Activated T-cell treated with anti-CD3 and anti-CD28 coated beads, Interleukin-2, amount 50 U/mL, for 4 hours (primary cell): Measurements from ENCODE around the gene NDUFB8. TPM values are rescaled to one million over a fixed set of nuclear protein-coding genes. Genes with fewer than 3 reads are reported as not detected.

Source experiments
- ATAC-seq, 2 donors: fragments of 200-7000 bp; cut with Tn5 transposase; one replicate each; pipeline ENCODE4 v1.10.0; 2021
- DNase-seq: peaks from one replicate; pipeline ENCODE4 v3.0.0-alpha.2; 2020
- H3K27me3 Mint-ChIP-seq: one replicate; pipeline ENCODE4 v1.8.0; 2021; ENCODE audit warnings: low read depth, mixed read lengths
- H3K36me3 Mint-ChIP-seq: one replicate; pipeline ENCODE4 v1.8.0; 2022; ENCODE audit warnings: mixed read lengths; ENCODE audit not compliant: insufficient read depth
- H3K4me1 Mint-ChIP-seq: one replicate; pipeline ENCODE4 v1.8.0; 2021; ENCODE audit warnings: low read depth, mixed read lengths
- H3K4me3 Mint-ChIP-seq: one replicate; pipeline ENCODE4 v1.8.0; 2021; ENCODE audit warnings: mild to moderate bottlenecking, moderate library complexity, mixed read lengths
- H3K9me3 Mint-ChIP-seq: one replicate; pipeline ENCODE4 v1.8.0; 2021; ENCODE audit warnings: mixed read lengths
- total RNA-seq, 3 donors: library from RNA; stranded (reverse); gene quantifications; one replicate each; pipeline ENCODE4 v1.2.1, GENCODE V29; 2021

Gene NDUFB8
- total RNA-seq, 3 donors from 2014 or later, result 261 to 286 (median 280) TPM

GRCh38 chr10:100561005-100561404, 31.3 kb upstream of the NDUFB8 start:
- Mint-ChIP-seq H3K4me3 (no peak overlapping the region), H3K36me3 (peaks cover 10% of the 10 kb centered on the region), H3K4me1 (peaks cover 14% of the 10 kb centered on the region), H3K9me3 (no peaks in the 10 kb centered on the region), H3K27me3 (peaks cover 32% of the 10 kb centered on the region)
- DNase-seq (no peak), ATAC-seq (no peak)

GRCh38 chr10:100560248-100560647, 30.6 kb upstream of the NDUFB8 start:
- H3K4me1 Mint-ChIP-seq, result peaks cover 14% of the 10 kb centered on the region
- peaks cover 29% of the 10 kb centered on the region for H3K27me3 Mint-ChIP-seq
- DNase-seq (no peak), ATAC-seq (no peak)
- no peak overlapping the region for H3K4me3 Mint-ChIP-seq
- peaks cover 14% of the 10 kb centered on the region for H3K36me3 Mint-ChIP-seq
- H3K9me3 Mint-ChIP-seq, result no peaks in the 10 kb centered on the region

GRCh38 chr10:100554902-100555301, 25.2 kb upstream of the NDUFB8 start:
- Mint-ChIP-seq H3K36me3 (peaks cover 25% of the 10 kb centered on the region), H3K4me1 (no peaks in the 10 kb centered on the region), H3K27me3 (no peaks in the 10 kb centered on the region), H3K9me3 (no peaks in the 10 kb centered on the region), H3K4me3 (no peak overlapping the region)
- no peak for ATAC-seq
- no peak for DNase-seq

GRCh38 chr10:100553929-100554328, 24.3 kb upstream of the NDUFB8 start:
- Mint-ChIP-seq H3K4me1 (no peaks in the 10 kb centered on the region), H3K4me3 (no peak overlapping the region), H3K36me3 (peaks cover 33% of the 10 kb centered on the region), H3K27me3 (no peaks in the 10 kb centered on the region), H3K9me3 (no peaks in the 10 kb centered on the region)
- no peak for ATAC-seq
- no peak for DNase-seq

GRCh38 chr10:100551738-100552137, 22.1 kb upstream of the NDUFB8 start:
- no peak for DNase-seq
- ATAC-seq, result no peak
- H3K36me3 Mint-ChIP-seq, result peaks cover 38% of the 10 kb centered on the region

GRCh38 chr10:100551196-100551595, 21.5 kb upstream of the NDUFB8 start:
- H3K4me3 Mint-ChIP-seq, result no peak overlapping the region
- ATAC-seq, result no peak
- H3K9me3 Mint-ChIP-seq, result no peaks in the 10 kb centered on the region
- no peaks in the 10 kb centered on the region for H3K4me1 Mint-ChIP-seq
- no peaks in the 10 kb centered on the region for H3K27me3 Mint-ChIP-seq
- H3K36me3 Mint-ChIP-seq, result peaks cover 39% of the 10 kb centered on the region
- DNase-seq, result no peak

More at GRCh38 chr10:100551738-100552137, 22.1 kb upstream of the NDUFB8 start:
- Mint-ChIP-seq H3K9me3 (no peaks in the 10 kb centered on the region), H3K4me3 (no peak overlapping the region), H3K4me1 (no peaks in the 10 kb centered on the region), H3K27me3 (no peaks in the 10 kb centered on the region)

- ATAC-seq (no peak), DNase-seq (no peak)
- no peaks in the 10 kb centered on the region for H3K27me3 Mint-ChIP-seq
- no peak overlapping the region for H3K4me3 Mint-ChIP-seq
- no peaks in the 10 kb centered on the region for H3K9me3 Mint-ChIP-seq
- H3K4me1 Mint-ChIP-seq, result no peaks in the 10 kb centered on the region
- peaks cover 53% of the 10 kb centered on the region for H3K36me3 Mint-ChIP-seq
Measured at GRCh38 chr10:100544950-100545349, 15.3 kb upstream of the NDUFB8 start.

GRCh38 chr10:100537475-100537874, 7.8 kb upstream of the NDUFB8 start:
- no peaks in the 10 kb centered on the region for H3K27me3 Mint-ChIP-seq
- no peak overlapping the region for H3K4me3 Mint-ChIP-seq
- H3K36me3 Mint-ChIP-seq, result peaks cover 27% of the 10 kb centered on the region
- peaks cover 5% of the 10 kb centered on the region for H3K4me1 Mint-ChIP-seq
- no peaks in the 10 kb centered on the region for H3K9me3 Mint-ChIP-seq
- DNase-seq (no peak), ATAC-seq (no peak)

GRCh38 chr10:100535715-100536353, 6.2 kb upstream of the NDUFB8 start, which contains the start of gene HIF1AN:
TSS of gene HIF1AN (plus strand) at chr10:100535943. CDS start at chr10:100535959, 16 bp downstream.
- ATAC-seq (peak; percentile 99), DNase-seq (peak; percentile 81)
- Mint-ChIP-seq H3K27me3 (no peaks in the 10 kb centered on the region), H3K9me3 (no peaks in the 10 kb centered on the region), H3K4me1 (peaks cover 7% of the 10 kb centered on the region), H3K4me3 (no peak within 1 kb of the TSS), H3K36me3 (peaks cover 23% of the 10 kb centered on the region)

GRCh38 chr10:100535338-100535714, 5.7 kb upstream of the NDUFB8 start:
- ATAC-seq, result peak; percentile 8 to 25
- H3K27me3 Mint-ChIP-seq, result no peaks in the 10 kb centered on the region
- no peak for DNase-seq
- no peak overlapping the region for H3K4me3 Mint-ChIP-seq
- H3K4me1 Mint-ChIP-seq, result peaks cover 9% of the 10 kb centered on the region
- peaks cover 18% of the 10 kb centered on the region for H3K36me3 Mint-ChIP-seq
- H3K9me3 Mint-ChIP-seq, result no peaks in the 10 kb centered on the region

- Mint-ChIP-seq H3K9me3 (no peaks in the 10 kb centered on the region), H3K36me3 (peaks cover 16% of the 10 kb centered on the region), H3K4me1 (peaks cover 14% of the 10 kb centered on the region), H3K27me3 (no peaks in the 10 kb centered on the region), H3K4me3 (no peak overlapping the region)
- ATAC-seq, result no peak
- no peak for DNase-seq
Measured at GRCh38 chr10:100534726-100535125, 5.1 kb upstream of the NDUFB8 start.

- H3K9me3 Mint-ChIP-seq, result no peaks in the 10 kb centered on the region
- H3K4me3 Mint-ChIP-seq, result no peak overlapping the region
- H3K4me1 Mint-ChIP-seq, result peaks cover 30% of the 10 kb centered on the region
- H3K27me3 Mint-ChIP-seq, result no peaks in the 10 kb centered on the region
- ATAC-seq (peak in 1 of 2 donors; percentile 9), DNase-seq (no peak)
- H3K36me3 Mint-ChIP-seq, result peaks cover 8% of the 10 kb centered on the region
Measured at GRCh38 chr10:100531761-100532160, 2.1 kb upstream of the NDUFB8 start.

GRCh38 chr10:100528921-100529474, 673 bp downstream of the NDUFB8 start:
- ATAC-seq (peak; percentile 25 to 33), DNase-seq (no peak)
- H3K27me3 Mint-ChIP-seq, result no peaks in the 10 kb centered on the region
- H3K9me3 Mint-ChIP-seq, result no peaks in the 10 kb centered on the region
- peaks cover 19% of the 10 kb centered on the region for H3K36me3 Mint-ChIP-seq
- H3K4me3 Mint-ChIP-seq, result peak overlapping the region; percentile 100
- peaks cover 36% of the 10 kb centered on the region for H3K4me1 Mint-ChIP-seq

GRCh38 chr10:100528123-100528886, 1.4 kb downstream of the NDUFB8 start:
- no peak for DNase-seq
- no peaks in the 10 kb centered on the region for H3K9me3 Mint-ChIP-seq
- no peaks in the 10 kb centered on the region for H3K27me3 Mint-ChIP-seq
- H3K36me3 Mint-ChIP-seq, result peaks cover 22% of the 10 kb centered on the region
- H3K4me3 Mint-ChIP-seq, result peak overlapping the region; percentile 100
- H3K4me1 Mint-ChIP-seq, result peaks cover 38% of the 10 kb centered on the region
- ATAC-seq, result peak; percentile 39 to 64

- Mint-ChIP-seq H3K4me3 (no peak overlapping the region), H3K36me3 (peaks cover 22% of the 10 kb centered on the region), H3K27me3 (no peaks in the 10 kb centered on the region), H3K9me3 (no peaks in the 10 kb centered on the region), H3K4me1 (peaks cover 28% of the 10 kb centered on the region)
- ATAC-seq (no peak), DNase-seq (no peak)
Measured at GRCh38 chr10:100524638-100525037, 5.0 kb downstream of the NDUFB8 start.
